NB4 (cell line): Measurements from ENCODE around the gene ATIC.
"Not testable (repeated sequence)": the region's sequence is repeated elsewhere in the genome, so short reads cannot be mapped to it uniquely, and the experiment has no call there.

Experiments used
- POLR2A ChIP-seq: IDR thresholded peaks from 2 replicates; pipeline ENCODE4 v1.6.1; 2011; ENCODE audit warnings: mild to moderate bottlenecking; ENCODE audit not compliant: insufficient read length; ENCODE audit errors: extremely low read depth
- TF ChIP-seq, protein P1 (sequence below): IDR thresholded peaks from one replicate; pipeline ENCODE4 v1.5.1; 2012; ENCODE audit warnings: low read depth, low read length
- TF ChIP-seq, protein P2 (sequence below): IDR thresholded peaks from 2 replicates; pipeline ENCODE4 v1.6.1; 2011; ENCODE audit warnings: low read depth, low read length

DNA sequence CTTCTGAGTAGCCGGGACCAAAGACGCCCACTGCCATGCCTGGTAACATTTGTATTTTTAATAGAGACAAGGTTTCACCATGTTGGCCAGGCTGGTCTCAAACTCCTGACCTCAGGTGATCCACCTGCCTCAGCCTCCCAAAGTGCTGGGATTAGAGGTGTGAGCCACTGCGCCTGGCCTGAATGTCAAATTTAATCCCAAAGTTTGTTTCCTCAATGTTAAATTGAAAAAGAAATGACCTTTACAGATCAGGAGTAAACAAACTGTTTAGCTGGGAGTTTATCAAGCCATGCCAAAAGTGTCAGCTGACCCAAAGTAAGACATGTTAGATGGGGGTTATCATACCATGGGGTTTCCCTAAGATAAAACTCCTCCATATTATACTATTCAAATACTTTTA lies 48.2 kb downstream of the ATIC start:
- TF ChIP-seq, protein P1, sequence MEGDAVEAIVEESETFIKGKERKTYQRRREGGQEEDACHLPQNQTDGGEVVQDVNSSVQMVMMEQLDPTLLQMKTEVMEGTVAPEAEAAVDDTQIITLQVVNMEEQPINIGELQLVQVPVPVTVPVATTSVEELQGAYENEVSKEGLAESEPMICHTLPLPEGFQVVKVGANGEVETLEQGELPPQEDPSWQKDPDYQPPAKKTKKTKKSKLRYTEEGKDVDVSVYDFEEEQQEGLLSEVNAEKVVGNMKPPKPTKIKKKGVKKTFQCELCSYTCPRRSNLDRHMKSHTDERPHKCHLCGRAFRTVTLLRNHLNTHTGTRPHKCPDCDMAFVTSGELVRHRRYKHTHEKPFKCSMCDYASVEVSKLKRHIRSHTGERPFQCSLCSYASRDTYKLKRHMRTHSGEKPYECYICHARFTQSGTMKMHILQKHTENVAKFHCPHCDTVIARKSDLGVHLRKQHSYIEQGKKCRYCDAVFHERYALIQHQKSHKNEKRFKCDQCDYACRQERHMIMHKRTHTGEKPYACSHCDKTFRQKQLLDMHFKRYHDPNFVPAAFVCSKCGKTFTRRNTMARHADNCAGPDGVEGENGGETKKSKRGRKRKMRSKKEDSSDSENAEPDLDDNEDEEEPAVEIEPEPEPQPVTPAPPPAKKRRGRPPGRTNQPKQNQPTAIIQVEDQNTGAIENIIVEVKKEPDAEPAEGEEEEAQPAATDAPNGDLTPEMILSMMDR: not testable (repeated sequence)
- TF ChIP-seq, protein P2, sequence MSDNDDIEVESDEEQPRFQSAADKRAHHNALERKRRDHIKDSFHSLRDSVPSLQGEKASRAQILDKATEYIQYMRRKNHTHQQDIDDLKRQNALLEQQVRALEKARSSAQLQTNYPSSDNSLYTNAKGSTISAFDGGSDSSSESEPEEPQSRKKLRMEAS: not testable (repeated sequence)
- TF ChIP-seq POLR2A: not testable (repeated sequence)
